ENCODE results near the gene PLAAT4. TPM values are rescaled to one million over a fixed set of nuclear protein-coding genes. Genes with fewer than 3 reads are reported as not detected.

The PLAAT4 gene
- total and polyA plus RNA-seq, 2 donors (not counting 3 experiments of a cell fraction or from before 2014, with no cell fraction given) = 0.95 to 1.7 TPM

GRCh38 chr11:63586451-63587166 is 50.0 kb downstream of the PLAAT4 start:
- no peak overlapping the region for H3K4me2 ChIP-seq (ENCODE audit: insufficient read depth, low read length)
- H3K27ac ChIP-seq (ENCODE audit: insufficient read depth, low read depth, low read length) = no peak overlapping the region
- ChIA-PET CTCF (no interaction called here), POLR2A (no interaction called here)
- H3K4me1 ChIP-seq (ENCODE audit: control insufficient read depth, extremely low read depth, insufficient read depth, low read length) = peaks cover 7% of the 10 kb centered on the region
- H3K4me3 ChIP-seq (replicated peaks in 1 of 3; ENCODE audit: insufficient read depth in 1 of 3, low read depth in 1 of 3, low read length in 3 of 3) = no peak overlapping the region
- H3K27me3 ChIP-seq (ENCODE audit: control insufficient read depth in 2 of 2, insufficient read depth in 2 of 2, low read length in 2 of 2) = no peaks in the 10 kb centered on the region
- no peaks in the 10 kb centered on the region for H4K20me1 ChIP-seq (replicated peaks; ENCODE audit: control insufficient read depth, extremely low read depth, insufficient read depth, low read length)
- H2AFZ ChIP-seq (ENCODE audit: low read depth, low read length) = no peak overlapping the region
- no peak for FAIRE-seq
- H3K79me2 ChIP-seq (ENCODE audit: control insufficient read depth, insufficient read depth, low read length) = no peaks in the 10 kb centered on the region
- H3K36me3 ChIP-seq (ENCODE audit: control insufficient read depth in 2 of 2, extremely low read depth in 1 of 2, insufficient read depth in 2 of 2, low read length in 2 of 2) = peaks cover 0 to 2% of the 10 kb centered on the region in 2 experiments
- no peak overlapping the region for H3K9ac ChIP-seq (replicated peaks; ENCODE audit: extremely low read depth, insufficient read depth, low read length)
- TF ChIP-seq, protein P1, sequence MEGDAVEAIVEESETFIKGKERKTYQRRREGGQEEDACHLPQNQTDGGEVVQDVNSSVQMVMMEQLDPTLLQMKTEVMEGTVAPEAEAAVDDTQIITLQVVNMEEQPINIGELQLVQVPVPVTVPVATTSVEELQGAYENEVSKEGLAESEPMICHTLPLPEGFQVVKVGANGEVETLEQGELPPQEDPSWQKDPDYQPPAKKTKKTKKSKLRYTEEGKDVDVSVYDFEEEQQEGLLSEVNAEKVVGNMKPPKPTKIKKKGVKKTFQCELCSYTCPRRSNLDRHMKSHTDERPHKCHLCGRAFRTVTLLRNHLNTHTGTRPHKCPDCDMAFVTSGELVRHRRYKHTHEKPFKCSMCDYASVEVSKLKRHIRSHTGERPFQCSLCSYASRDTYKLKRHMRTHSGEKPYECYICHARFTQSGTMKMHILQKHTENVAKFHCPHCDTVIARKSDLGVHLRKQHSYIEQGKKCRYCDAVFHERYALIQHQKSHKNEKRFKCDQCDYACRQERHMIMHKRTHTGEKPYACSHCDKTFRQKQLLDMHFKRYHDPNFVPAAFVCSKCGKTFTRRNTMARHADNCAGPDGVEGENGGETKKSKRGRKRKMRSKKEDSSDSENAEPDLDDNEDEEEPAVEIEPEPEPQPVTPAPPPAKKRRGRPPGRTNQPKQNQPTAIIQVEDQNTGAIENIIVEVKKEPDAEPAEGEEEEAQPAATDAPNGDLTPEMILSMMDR (IDR thresholded peaks at IDR 0.05; ENCODE audit: extremely low read depth in 1 of 2, insufficient read depth in 1 of 2, low read depth in 1 of 2, low read length in 2 of 2) = no peak
- TF ChIP-seq JUN (IDR thresholded peaks at IDR 0.05; ENCODE audit: borderline replicate concordance, insufficient read depth, insufficient read length, low read depth) (no peak), MYC (IDR thresholded peaks at IDR 0.05; ENCODE audit: low read depth, low read length) (no peak), FOS (IDR thresholded peaks at IDR 0.05; ENCODE audit: borderline replicate concordance, insufficient read depth, low read length) (no peak), POLR2A (IDR thresholded peaks at IDR 0.05; ENCODE audit: low read depth, low read length) (no peak)
- TF ChIP-seq, protein P2, sequence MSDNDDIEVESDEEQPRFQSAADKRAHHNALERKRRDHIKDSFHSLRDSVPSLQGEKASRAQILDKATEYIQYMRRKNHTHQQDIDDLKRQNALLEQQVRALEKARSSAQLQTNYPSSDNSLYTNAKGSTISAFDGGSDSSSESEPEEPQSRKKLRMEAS (IDR thresholded peaks at IDR 0.05; ENCODE audit: insufficient read depth, insufficient read length) = no peak
- H3K9me3 ChIP-seq (replicated peaks; ENCODE audit: control insufficient read depth, insufficient read depth, low read length) = no peaks in the 10 kb centered on the region
- H3K9me1 ChIP-seq (replicated peaks; ENCODE audit: control insufficient read depth, extremely low read depth, insufficient read depth, low read length) = no peaks in the 10 kb centered on the region
- DNase-seq (ENCODE audit: low read depth, low spot score) = no peak
- intact Hi-C loops (cut with micrococcal nuclease) (no loop called here), dilution Hi-C loops (cut with MboI; ENCODE audit: extremely low pct_ligation_motif_present, low sequenced_read_pairs) (no loop called here)
- BruUV-seq (replicated peaks) = no TSS peak
